Kidney (tissue), 14 donors: Measurements from ENCODE around the gene ZBTB7C. TPM values are rescaled to one million over a fixed set of nuclear protein-coding genes. Genes with fewer than 3 reads are reported as not detected.

ENCODE experiments used
- DNase-seq, 5 donors: peaks; one replicate each; pipeline ENCODE4 v3.0.0-alpha.2; 2013 to 2020
- FAIRE-seq: peaks from 2 replicates; lab custom pipeline; 2012; peaks lifted over from hg19 to GRCh38; lab: Jason Lieb, UNC
- H3K27ac ChIP-seq, 2 donors: one replicate each; pipeline ENCODE4 v1.7.0; 2013; ENCODE audit warnings: low read depth in 2 of 2, low read length in 2 of 2, inconsistent platforms in 1 of 2
- H3K27me3 ChIP-seq: one replicate; pipeline ENCODE4 v1.7.1; 2013; ENCODE audit warnings: low read length, inconsistent platforms; ENCODE audit not compliant: control insufficient read depth, insufficient read depth
- H3K36me3 ChIP-seq, 3 donors: one replicate each; pipeline versions ENCODE4 v1.7.0 to v1.7.1; 2013; ENCODE audit warnings: low read length in 3 of 3, control low read depth in 1 of 3, inconsistent platforms in 1 of 3; ENCODE audit not compliant: insufficient read depth in 3 of 3, control insufficient read depth in 2 of 3
- H3K4me1 ChIP-seq, 3 donors: one replicate each; pipeline versions ENCODE4 v1.7.0 to v1.7.1; 2013; ENCODE audit warnings: low read length in 3 of 3, inconsistent platforms in 1 of 3, low read depth in 1 of 3; ENCODE audit not compliant: control insufficient read depth in 2 of 3, insufficient read depth in 2 of 3
- H3K4me3 ChIP-seq, 3 donors: one replicate each; pipeline versions ENCODE4 v1.7.0 to v1.8.1; 2013; ENCODE audit warnings: low read length in 3 of 3, control low read depth in 1 of 3, inconsistent platforms in 1 of 3
- H3K9ac ChIP-seq, 3 donors: one replicate each; pipeline versions ENCODE4 v1.7.0 to v1.7.1; 2013; ENCODE audit warnings: low read length in 3 of 3, control low read depth in 1 of 3, inconsistent platforms in 1 of 3
- H3K9me3 ChIP-seq, 3 donors: one replicate each; pipeline versions ENCODE4 v1.7.0 to v1.7.1; 2013; ENCODE audit warnings: low read length in 3 of 3, control low read depth in 1 of 3, inconsistent platforms in 1 of 3; ENCODE audit not compliant: control insufficient read depth in 2 of 3, insufficient read depth in 1 of 3
- intact Hi-C: fragments of 100-400 bp; cut with DNase I; formaldehyde crosslinking; loops from one replicate; pipeline ENCODE4 v1.11.1; 2022
- polyA plus RNA-seq: library from polyadenylated mRNA; stranded (reverse); fragments of 350-450 nt; fragmentation: Illumina TruSeq; extraction: RNeasy Lipid Tissue Mini Kit (QIAGEN cat#74804); gene quantifications from one replicate; pipeline ENCODE4 v1.2.3, GENCODE V29; 2014; ENCODE audit warnings: low read depth, low replicate concordance; ENCODE audit not compliant: insufficient read depth
- total RNA-seq: library from RNA; stranded (reverse); fragmentation: NEBNext Ultra II Directional; extraction: Animal tissue kit (Norgen Biotek cat#: 25700); gene quantifications from one replicate; pipeline ENCODE4 v1.2.1, GENCODE V29; 2021
- TF ChIP-seq, protein P1 (sequence below): IDR thresholded peaks from 3 replicates; pipeline ENCODE4 v1.5.1; 2012; ENCODE audit warnings: mild to moderate bottlenecking, moderate library complexity, borderline replicate concordance; ENCODE audit not compliant: insufficient read depth; ENCODE audit errors: extremely low read depth
- donor health status: control.
- donor health status: control.
- donor health status: control.
- donor health status: control.
- donor health status: control.
- donor health status: DM: yes; HTN: yes; CAD: no.
- donor health status: Normal renal cell carcinoma (clear cell type).

The ZBTB7C gene
- total and polyA plus RNA-seq, 2 donors from 2014 or later, result 1.8 to 13.8 TPM

DNA sequence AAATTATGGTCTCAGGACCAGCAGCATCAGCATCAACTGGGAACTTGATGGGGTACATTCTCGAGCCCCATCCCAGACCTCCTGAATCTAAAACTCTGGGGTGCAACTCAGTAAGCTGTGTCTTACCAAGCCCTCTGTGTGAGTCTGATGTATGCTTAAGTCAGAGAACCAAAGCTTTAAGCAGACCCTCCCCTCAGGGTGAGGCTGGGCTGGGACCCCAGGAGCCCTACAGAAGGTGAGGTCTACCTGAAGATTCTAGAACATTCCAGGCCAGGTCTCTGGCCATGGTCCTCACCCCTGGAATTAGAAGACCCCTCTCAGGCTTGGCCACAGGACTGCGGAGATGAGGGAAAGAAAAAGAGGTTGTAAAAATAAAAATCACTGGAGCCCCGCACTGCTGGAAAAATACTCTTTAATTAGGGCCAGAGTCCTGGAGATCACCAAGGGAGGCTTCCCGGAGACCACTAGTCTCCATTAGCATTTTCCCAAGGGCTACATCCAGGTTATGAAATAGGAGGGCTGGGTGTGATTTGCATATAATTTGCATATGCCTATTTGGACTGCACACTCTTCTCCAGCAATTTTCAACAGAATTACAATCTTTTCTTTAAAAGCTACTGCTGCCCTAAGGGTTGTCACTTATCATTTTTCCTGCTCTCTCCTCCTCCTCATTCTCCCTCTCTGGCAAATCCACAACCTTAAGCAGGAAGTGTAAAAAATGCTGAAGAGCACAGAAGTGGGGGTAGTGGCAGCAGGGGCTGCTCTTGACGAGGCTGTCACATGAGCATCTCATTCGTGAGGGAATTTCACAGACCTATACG, 100.2 kb downstream of the ZBTB7C start:
- TF ChIP-seq, protein P1, sequence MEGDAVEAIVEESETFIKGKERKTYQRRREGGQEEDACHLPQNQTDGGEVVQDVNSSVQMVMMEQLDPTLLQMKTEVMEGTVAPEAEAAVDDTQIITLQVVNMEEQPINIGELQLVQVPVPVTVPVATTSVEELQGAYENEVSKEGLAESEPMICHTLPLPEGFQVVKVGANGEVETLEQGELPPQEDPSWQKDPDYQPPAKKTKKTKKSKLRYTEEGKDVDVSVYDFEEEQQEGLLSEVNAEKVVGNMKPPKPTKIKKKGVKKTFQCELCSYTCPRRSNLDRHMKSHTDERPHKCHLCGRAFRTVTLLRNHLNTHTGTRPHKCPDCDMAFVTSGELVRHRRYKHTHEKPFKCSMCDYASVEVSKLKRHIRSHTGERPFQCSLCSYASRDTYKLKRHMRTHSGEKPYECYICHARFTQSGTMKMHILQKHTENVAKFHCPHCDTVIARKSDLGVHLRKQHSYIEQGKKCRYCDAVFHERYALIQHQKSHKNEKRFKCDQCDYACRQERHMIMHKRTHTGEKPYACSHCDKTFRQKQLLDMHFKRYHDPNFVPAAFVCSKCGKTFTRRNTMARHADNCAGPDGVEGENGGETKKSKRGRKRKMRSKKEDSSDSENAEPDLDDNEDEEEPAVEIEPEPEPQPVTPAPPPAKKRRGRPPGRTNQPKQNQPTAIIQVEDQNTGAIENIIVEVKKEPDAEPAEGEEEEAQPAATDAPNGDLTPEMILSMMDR, result no peak
- Histone ChIP-seq H3K9ac (no peak overlapping the region), H3K27ac (no peak overlapping the region), H3K36me3 (no peaks in the 10 kb centered on the region), H3K9me3 (no peaks in the 10 kb centered on the region), H3K4me1 (no peaks in the 10 kb centered on the region), H3K4me3 (no peak overlapping the region), H3K27me3 (no peaks in the 10 kb centered on the region)
- DNase-seq, result no peak
- intact Hi-C loops, result no loop called here
- FAIRE-seq, result no peak

DNA sequence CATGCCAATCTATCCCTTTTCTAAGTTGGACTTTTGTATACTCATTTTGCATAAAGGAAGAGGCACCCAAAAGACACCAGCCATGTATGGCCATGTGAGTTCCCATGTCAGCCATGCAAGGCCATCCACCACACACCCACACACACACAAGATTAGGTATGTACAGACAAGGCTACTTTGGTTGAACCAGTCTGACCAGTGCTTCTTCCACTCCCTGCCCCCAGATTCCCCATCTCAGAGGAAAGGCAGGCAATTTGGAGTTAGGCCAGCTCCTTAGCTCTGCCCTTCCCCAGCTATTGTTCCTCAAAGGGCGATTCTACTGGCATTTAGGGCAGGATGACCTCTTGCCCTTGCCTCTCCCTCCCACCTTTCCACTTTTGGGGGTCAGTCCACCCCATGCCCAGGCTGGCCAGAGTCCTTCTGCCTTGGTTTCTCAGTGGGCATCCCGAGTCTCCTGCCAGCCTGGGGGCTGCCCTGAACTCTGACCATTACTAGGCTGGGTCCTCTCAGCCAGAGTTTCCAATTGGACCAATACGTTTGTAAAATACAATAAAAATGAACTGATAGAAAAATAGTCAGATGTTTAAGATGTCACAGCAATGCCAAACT, 101.1 kb downstream of the ZBTB7C start:
- FAIRE-seq (no peak), DNase-seq (no peak)
- intact Hi-C loops, result no loop called here
- H3K27ac ChIP-seq, result no peak overlapping the region
- no peaks in the 10 kb centered on the region for H3K27me3 ChIP-seq
- no peak overlapping the region for H3K9ac ChIP-seq
- TF ChIP-seq, protein P1, result no peak
- H3K4me3 ChIP-seq, result no peak overlapping the region
- H3K36me3 ChIP-seq, result no peaks in the 10 kb centered on the region
- H3K9me3 ChIP-seq, result no peaks in the 10 kb centered on the region
- H3K4me1 ChIP-seq, result no peaks in the 10 kb centered on the region

DNA sequence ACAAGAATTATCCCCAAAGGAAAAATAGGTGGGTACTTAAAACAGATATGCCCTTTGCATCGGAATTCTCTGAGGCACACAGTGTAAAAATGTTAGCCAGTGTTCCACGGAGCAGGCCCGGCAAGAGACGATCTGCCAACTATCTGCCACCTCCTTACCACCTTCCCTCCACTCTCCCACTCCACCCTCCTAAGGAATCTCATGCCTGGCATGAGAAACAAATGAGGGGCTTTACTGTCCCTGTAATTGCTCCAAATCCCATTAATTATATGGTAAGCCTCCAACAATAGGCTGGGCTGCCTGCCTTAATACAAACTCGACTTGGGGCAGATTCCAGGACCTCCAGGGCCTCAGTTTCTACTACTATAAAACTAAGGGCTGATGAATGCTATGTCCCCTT, 102.3 kb downstream of the ZBTB7C start:
- H3K36me3 ChIP-seq, result no peaks in the 10 kb centered on the region
- H3K9me3 ChIP-seq, result no peaks in the 10 kb centered on the region
- no peak overlapping the region for H3K9ac ChIP-seq
- TF ChIP-seq, protein P1, result no peak
- FAIRE-seq (no peak), DNase-seq (no peak)
- no peak overlapping the region for H3K4me3 ChIP-seq
- no peaks in the 10 kb centered on the region for H3K4me1 ChIP-seq
- intact Hi-C loops, result no loop called here
- H3K27me3 ChIP-seq, result no peaks in the 10 kb centered on the region
- H3K27ac ChIP-seq, result no peak overlapping the region
